K562 (cell line): ENCODE measurements around the gene KRT81. TPM values are rescaled to one million over a fixed set of nuclear protein-coding genes. Genes with fewer than 3 reads are reported as not detected.

ENCODE experiments used
- ARID3B ChIP-seq: fragments of 250-450 bp; sonication (Bioruptor Pico); IDR thresholded peaks from 2 replicates; pipeline ENCODE4 v1.4.0; 2020; ENCODE audit warnings: borderline replicate concordance
- ELF4 ChIP-seq: fragments of 450-650 bp; formaldehyde crosslinking; IDR thresholded peaks from 2 replicates; pipeline ENCODE4 v1.4.0; 2022; ENCODE audit warnings: missing genetic modification characterization
- KDM4B ChIP-seq, 2 experiments: fragments of 450-650 bp in 1 of 2; sonication (generic) in 1 of 2; IDR thresholded peaks; 2 replicates each; pipeline ENCODE4 v1.6.1; 2016 to 2017; ENCODE audit warnings: borderline replicate concordance in 2 of 2, antibody characterized with exemption in 1 of 2, low read depth in 1 of 2, mild to moderate bottlenecking in 1 of 2
- MCM7 ChIP-seq, 2 experiments: fragments of 450-650 bp; IDR thresholded peaks; 2 replicates each; pipeline ENCODE4 v1.6.1; 2016 to 2018
- TCFL5 ChIP-seq: fragments of 250-450 bp; sonication (Bioruptor Pico); conservative IDR thresholded peaks from 2 replicates; pipeline ENCODE4 v1.6.1; 2021; ENCODE audit warnings: mild to moderate bottlenecking, moderate library complexity, matching md5 sums
- ZNF408 ChIP-seq: fragments of 250-450 bp; sonication (Bioruptor Pico); IDR thresholded peaks from 2 replicates; pipeline ENCODE4 v1.4.0; 2020; ENCODE audit warnings: low read depth, mild to moderate bottlenecking, moderate library complexity
- polyA plus RNA-seq, 8 experiments: library from polyadenylated mRNA; depleted of rRNA in 4 of 8; stranded (reverse) in 5 of 8; unstranded in 3 of 8; fragments of >200 nt; fragmentation: Nextera tagmentation in 2 of 8; fragmentation: Illumina TruSeq in 1 of 8; extraction: Ambion mirVana in 2 of 8; extraction: Trizol in 1 of 8; gene quantifications; 2 replicates each; pipeline versions ENCODE4 v1.2.1 to v1.2.3, GENCODE V29; 2011 to 2014; ENCODE audit warnings: inconsistent platforms in 1 of 8, missing spikeins in 1 of 8
- total RNA-seq, 7 experiments: library from RNA; depleted of rRNA in 6 of 7; stranded (reverse); fragments of >200 nt in 6 of 7; fragmentation: Illumina TruSeq in 2 of 7; extraction: Trizol in 2 of 7; gene quantifications; 2 replicates each; pipeline versions ENCODE4 v1.2.1 to v1.2.3, GENCODE V29; 2011 to 2021; ENCODE audit warnings: low replicate concordance in 1 of 7
- TF ChIP-seq, protein P1 (sequence below): fragments of 200-600 bp; sonication (generic); IDR thresholded peaks from one replicate; pipeline ENCODE4 v1.6.1; 2012; ENCODE audit warnings: mild to moderate bottlenecking, low read depth, low read length, inconsistent platforms

Gene KRT81
- total and polyA plus RNA-seq, 9 of the 15 experiments (the other 6 are each of a cell fraction or from before 2014, with no cell fraction given), result 0.27 TPM; not detected in 8

- TF ChIP-seq, protein P1, sequence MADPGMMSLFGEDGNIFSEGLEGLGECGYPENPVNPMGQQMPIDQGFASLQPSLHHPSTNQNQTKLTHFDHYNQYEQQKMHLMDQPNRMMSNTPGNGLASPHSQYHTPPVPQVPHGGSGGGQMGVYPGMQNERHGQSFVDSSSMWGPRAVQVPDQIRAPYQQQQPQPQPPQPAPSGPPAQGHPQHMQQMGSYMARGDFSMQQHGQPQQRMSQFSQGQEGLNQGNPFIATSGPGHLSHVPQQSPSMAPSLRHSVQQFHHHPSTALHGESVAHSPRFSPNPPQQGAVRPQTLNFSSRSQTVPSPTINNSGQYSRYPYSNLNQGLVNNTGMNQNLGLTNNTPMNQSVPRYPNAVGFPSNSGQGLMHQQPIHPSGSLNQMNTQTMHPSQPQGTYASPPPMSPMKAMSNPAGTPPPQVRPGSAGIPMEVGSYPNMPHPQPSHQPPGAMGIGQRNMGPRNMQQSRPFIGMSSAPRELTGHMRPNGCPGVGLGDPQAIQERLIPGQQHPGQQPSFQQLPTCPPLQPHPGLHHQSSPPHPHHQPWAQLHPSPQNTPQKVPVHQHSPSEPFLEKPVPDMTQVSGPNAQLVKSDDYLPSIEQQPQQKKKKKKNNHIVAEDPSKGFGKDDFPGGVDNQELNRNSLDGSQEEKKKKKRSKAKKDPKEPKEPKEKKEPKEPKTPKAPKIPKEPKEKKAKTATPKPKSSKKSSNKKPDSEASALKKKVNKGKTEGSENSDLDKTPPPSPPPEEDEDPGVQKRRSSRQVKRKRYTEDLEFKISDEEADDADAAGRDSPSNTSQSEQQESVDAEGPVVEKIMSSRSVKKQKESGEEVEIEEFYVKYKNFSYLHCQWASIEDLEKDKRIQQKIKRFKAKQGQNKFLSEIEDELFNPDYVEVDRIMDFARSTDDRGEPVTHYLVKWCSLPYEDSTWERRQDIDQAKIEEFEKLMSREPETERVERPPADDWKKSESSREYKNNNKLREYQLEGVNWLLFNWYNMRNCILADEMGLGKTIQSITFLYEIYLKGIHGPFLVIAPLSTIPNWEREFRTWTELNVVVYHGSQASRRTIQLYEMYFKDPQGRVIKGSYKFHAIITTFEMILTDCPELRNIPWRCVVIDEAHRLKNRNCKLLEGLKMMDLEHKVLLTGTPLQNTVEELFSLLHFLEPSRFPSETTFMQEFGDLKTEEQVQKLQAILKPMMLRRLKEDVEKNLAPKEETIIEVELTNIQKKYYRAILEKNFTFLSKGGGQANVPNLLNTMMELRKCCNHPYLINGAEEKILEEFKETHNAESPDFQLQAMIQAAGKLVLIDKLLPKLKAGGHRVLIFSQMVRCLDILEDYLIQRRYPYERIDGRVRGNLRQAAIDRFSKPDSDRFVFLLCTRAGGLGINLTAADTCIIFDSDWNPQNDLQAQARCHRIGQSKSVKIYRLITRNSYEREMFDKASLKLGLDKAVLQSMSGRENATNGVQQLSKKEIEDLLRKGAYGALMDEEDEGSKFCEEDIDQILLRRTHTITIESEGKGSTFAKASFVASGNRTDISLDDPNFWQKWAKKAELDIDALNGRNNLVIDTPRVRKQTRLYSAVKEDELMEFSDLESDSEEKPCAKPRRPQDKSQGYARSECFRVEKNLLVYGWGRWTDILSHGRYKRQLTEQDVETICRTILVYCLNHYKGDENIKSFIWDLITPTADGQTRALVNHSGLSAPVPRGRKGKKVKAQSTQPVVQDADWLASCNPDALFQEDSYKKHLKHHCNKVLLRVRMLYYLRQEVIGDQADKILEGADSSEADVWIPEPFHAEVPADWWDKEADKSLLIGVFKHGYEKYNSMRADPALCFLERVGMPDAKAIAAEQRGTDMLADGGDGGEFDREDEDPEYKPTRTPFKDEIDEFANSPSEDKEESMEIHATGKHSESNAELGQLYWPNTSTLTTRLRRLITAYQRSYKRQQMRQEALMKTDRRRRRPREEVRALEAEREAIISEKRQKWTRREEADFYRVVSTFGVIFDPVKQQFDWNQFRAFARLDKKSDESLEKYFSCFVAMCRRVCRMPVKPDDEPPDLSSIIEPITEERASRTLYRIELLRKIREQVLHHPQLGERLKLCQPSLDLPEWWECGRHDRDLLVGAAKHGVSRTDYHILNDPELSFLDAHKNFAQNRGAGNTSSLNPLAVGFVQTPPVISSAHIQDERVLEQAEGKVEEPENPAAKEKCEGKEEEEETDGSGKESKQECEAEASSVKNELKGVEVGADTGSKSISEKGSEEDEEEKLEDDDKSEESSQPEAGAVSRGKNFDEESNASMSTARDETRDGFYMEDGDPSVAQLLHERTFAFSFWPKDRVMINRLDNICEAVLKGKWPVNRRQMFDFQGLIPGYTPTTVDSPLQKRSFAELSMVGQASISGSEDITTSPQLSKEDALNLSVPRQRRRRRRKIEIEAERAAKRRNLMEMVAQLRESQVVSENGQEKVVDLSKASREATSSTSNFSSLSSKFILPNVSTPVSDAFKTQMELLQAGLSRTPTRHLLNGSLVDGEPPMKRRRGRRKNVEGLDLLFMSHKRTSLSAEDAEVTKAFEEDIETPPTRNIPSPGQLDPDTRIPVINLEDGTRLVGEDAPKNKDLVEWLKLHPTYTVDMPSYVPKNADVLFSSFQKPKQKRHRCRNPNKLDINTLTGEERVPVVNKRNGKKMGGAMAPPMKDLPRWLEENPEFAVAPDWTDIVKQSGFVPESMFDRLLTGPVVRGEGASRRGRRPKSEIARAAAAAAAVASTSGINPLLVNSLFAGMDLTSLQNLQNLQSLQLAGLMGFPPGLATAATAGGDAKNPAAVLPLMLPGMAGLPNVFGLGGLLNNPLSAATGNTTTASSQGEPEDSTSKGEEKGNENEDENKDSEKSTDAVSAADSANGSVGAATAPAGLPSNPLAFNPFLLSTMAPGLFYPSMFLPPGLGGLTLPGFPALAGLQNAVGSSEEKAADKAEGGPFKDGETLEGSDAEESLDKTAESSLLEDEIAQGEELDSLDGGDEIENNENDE, result no peak
- no peak for TF ChIP-seq TCFL5
- no peak for TF ChIP-seq ELF4 (CRISPR knock-in tag)
- no peak for TF ChIP-seq KDM4B (IDR thresholded peaks at IDR 0.05; ENCODE audit: borderline replicate concordance in 2 of 2, low read depth in 1 of 2)
- no peak for TF ChIP-seq ZNF408 (CRISPR knock-in tag)
- TF ChIP-seq ARID3B (CRISPR knock-in tag), result no peak
- no peak for TF ChIP-seq MCM7 (IDR thresholded peaks at IDR 0.05)
These were observed 37.0 kb downstream of the KRT81 start (continued) for GRCh38 chr12:52254180-52254964.
